K562 (cell line): ENCODE measurements around the gene TACR2. TPM values are rescaled to one million over a fixed set of nuclear protein-coding genes. Genes with fewer than 3 reads are reported as not detected.

Experiments used
- ATAC-seq: fragments of 200-7000 bp; cut with Tn5 transposase; 3 replicates; pipeline ENCODE4 v1.9.1; 2020; ENCODE audit warnings: moderate library complexity
- BruUV-seq: library from RNA; stranded (reverse); fragments of 400-500 nt; replicated peaks from 2 replicates; lab custom pipeline; 2021; lab: Mats Ljungman, UMichigan
- CTCF ChIA-PET: fragments of 300-600 bp; formaldehyde crosslinking; extraction: SDS; loops from one replicate; lab custom pipeline; 2021; ENCODE audit warnings: low intra/inter-chr PET ratio; lab: Yijun Ruan, JAX
- POLR2A ChIA-PET: fragments of 300-600, 350-650 bp; sonication (Branson Sonifier 250); formaldehyde crosslinking; extraction: SDS; loops from one replicate; lab custom pipeline; 2021; ENCODE audit warnings: antibody characterized with exemption, inconsistent platforms; lab: Yijun Ruan, JAX
- DNase-seq, 4 experiments: peaks; one replicate each; pipeline versions ENCODE4 v3.0.0 to v3.0.0-alpha.2; 2011 to 2018; ENCODE audit warnings: low spot score in 3 of 4, mixed read lengths in 3 of 4; ENCODE audit errors: extremely low read depth in 1 of 4
- FAIRE-seq: peaks from 2 replicates; lab custom pipeline; 2011; peaks lifted over from hg19 to GRCh38; lab: Jason Lieb, UNC
- H2AFZ ChIP-seq: 2 replicates; pipeline ENCODE4 v1.6.0; 2011; ENCODE audit warnings: low read depth, low read length, control low read depth, inconsistent platforms
- H3K27ac ChIP-seq: fragments of 200-600 bp; 3 replicates; pipeline ENCODE4 v1.8.0; 2011; ENCODE audit warnings: low read depth, mild to moderate bottlenecking, control low read depth, inconsistent platforms, low read length, moderate library complexity, mixed read lengths; ENCODE audit errors: extremely low read depth
- H3K27me3 ChIP-seq, 2 experiments: fragments of 300-600 bp in 1 of 2; 2 replicates in 1 of 2; 3 replicates in 1 of 2; pipeline versions ENCODE4 v1.6.0 to v1.8.0; 2011; ENCODE audit warnings: inconsistent platforms in 2 of 2, low read length in 2 of 2, mild to moderate bottlenecking in 1 of 2, mixed read lengths in 1 of 2, moderate library complexity in 1 of 2; ENCODE audit not compliant: control insufficient read depth in 2 of 2, insufficient read depth in 2 of 2
- H3K36me3 ChIP-seq: fragments of 300-600 bp; 3 replicates; pipeline ENCODE4 v1.8.0; 2011; ENCODE audit warnings: mild to moderate bottlenecking, low read length, inconsistent platforms; ENCODE audit not compliant: control insufficient read depth, insufficient read depth
- H3K4me1 ChIP-seq, 2 experiments: fragments of 200-600 bp in 1 of 2; replicated peaks in 1 of 2; 2 replicates in 1 of 2; 3 replicates in 1 of 2; pipeline versions ENCODE4 v1.5.1 to v1.8.0; 2011; ENCODE audit warnings: inconsistent platforms in 2 of 2, low read length in 2 of 2, mild to moderate bottlenecking in 1 of 2, mixed read lengths in 1 of 2, moderate library complexity in 1 of 2; ENCODE audit not compliant: control insufficient read depth in 2 of 2, insufficient read depth in 2 of 2
- H3K4me2 ChIP-seq: 2 replicates; pipeline ENCODE4 v1.6.1; 2011; ENCODE audit warnings: low read length, control low read depth, inconsistent platforms, mixed read lengths; ENCODE audit not compliant: insufficient read depth
- H3K4me3 ChIP-seq: fragments of 200-600 bp; sonication (generic), shearing (Covaris generic); 2 replicates; pipeline ENCODE4 v1.5.1; 2016; ENCODE audit warnings: control low read depth, inconsistent platforms
- H3K79me2 ChIP-seq: fragments of 200-600 bp; 3 replicates; pipeline ENCODE4 v1.8.0; 2011; ENCODE audit warnings: low read length, inconsistent platforms; ENCODE audit not compliant: control insufficient read depth, insufficient read depth
- H3K9ac ChIP-seq, 2 experiments: 2 replicates each; pipeline versions ENCODE4 v1.6.0 to v1.6.1; 2011; ENCODE audit warnings: low read depth in 2 of 2, low read length in 2 of 2, control low read depth in 1 of 2, inconsistent platforms in 1 of 2, mild to moderate bottlenecking in 1 of 2, mixed read lengths in 1 of 2; ENCODE audit not compliant: insufficient read depth in 1 of 2
- H3K9me1 ChIP-seq: one replicate; pipeline ENCODE4 v1.6.0; 2011; ENCODE audit warnings: inconsistent platforms, mild to moderate bottlenecking, low read length, moderate library complexity; ENCODE audit not compliant: control insufficient read depth, insufficient read depth
- H3K9me3 ChIP-seq: replicated peaks from 2 replicates; pipeline ENCODE4 v1.5.1; 2011; ENCODE audit warnings: low read depth, low read length, inconsistent platforms; ENCODE audit not compliant: control insufficient read depth, insufficient read depth
- H4K20me1 ChIP-seq: replicated peaks from 2 replicates; pipeline ENCODE4 v1.6.1; 2011; ENCODE audit warnings: low read length, inconsistent platforms, mixed read lengths; ENCODE audit not compliant: control insufficient read depth, insufficient read depth
- FOXP1 ChIP-seq: sonication (generic); formaldehyde crosslinking; IDR thresholded peaks from 2 replicates; pipeline ENCODE4 v1.8.0; 2022; ENCODE audit warnings: mild to moderate bottlenecking, missing genetic modification reagents
- GTF2A2 ChIP-seq: IDR thresholded peaks from 2 replicates; pipeline ENCODE4 v1.6.1; 2016; ENCODE audit warnings: mild to moderate bottlenecking, missing genetic modification characterization, missing compliant biosample characterization
- NELFE ChIP-seq: IDR thresholded peaks from 2 replicates; pipeline ENCODE4 v1.6.1; 2011; ENCODE audit warnings: mild to moderate bottlenecking; ENCODE audit not compliant: insufficient read depth, insufficient read length
- PTTG1 ChIP-seq: fragments of 450-650 bp; IDR thresholded peaks from 2 replicates; pipeline ENCODE4 v1.6.1; 2016; ENCODE audit warnings: low read depth, mild to moderate bottlenecking, missing genetic modification characterization, missing compliant biosample characterization
- YY1 ChIP-seq, 3 experiments: IDR thresholded peaks; 2 replicates each; pipeline ENCODE4 v1.6.1; 2011; ENCODE audit warnings: low read length in 2 of 3, mild to moderate bottlenecking in 2 of 3, moderate library complexity in 2 of 3, borderline replicate concordance in 1 of 3, control low read depth in 1 of 3, low read depth in 1 of 3; ENCODE audit not compliant: insufficient read depth in 3 of 3, insufficient replicate concordance in 2 of 3, control insufficient read depth in 1 of 3, insufficient read length in 1 of 3; ENCODE audit errors: extremely low read depth in 1 of 3
- ZNF23 ChIP-seq: fragments of 250-450 bp; sonication (Bioruptor Pico); IDR thresholded peaks from 2 replicates; pipeline ENCODE4 v1.4.0; 2020; ENCODE audit warnings: mild to moderate bottlenecking
- WGBS: fragments of 100-300 bp; shearing (Covaris generic); methylation state at CpG from one replicate; pipeline ENCODE4 v1.1.6; 2016; ENCODE audit warnings: low coverage, mixed read lengths; ENCODE audit not compliant: insufficient coverage; ENCODE audit errors: missing lambda C conversion rate; 5-methylcytosine and 5-hydroxymethylcytosine counted together
- in situ Hi-C: fragments of 300-500 bp; cut with MboI; formaldehyde crosslinking; loops from 4 replicates; pipeline ENCODE4 v1.15.0; 2018; ENCODE audit warnings: inconsistent platforms, mixed read lengths
- intact Hi-C: fragments of 100-400 bp; cut with micrococcal nuclease; formaldehyde crosslinking; loops from 2 replicates; pipeline ENCODE4 v1.14.2; 2022
- polyA plus RNA-seq, 8 experiments: library from polyadenylated mRNA; depleted of rRNA in 4 of 8; stranded (reverse) in 5 of 8; unstranded in 3 of 8; fragments of >200 nt; fragmentation: Nextera tagmentation in 2 of 8; fragmentation: Illumina TruSeq in 1 of 8; extraction: Ambion mirVana in 2 of 8; extraction: Trizol in 1 of 8; gene quantifications; 2 replicates each; pipeline versions ENCODE4 v1.2.1 to v1.2.3, GENCODE V29; 2011 to 2014; ENCODE audit warnings: inconsistent platforms in 1 of 8, missing spikeins in 1 of 8
- total RNA-seq, 7 experiments: library from RNA; depleted of rRNA in 6 of 7; stranded (reverse); fragments of >200 nt in 6 of 7; fragmentation: Illumina TruSeq in 2 of 7; extraction: Trizol in 2 of 7; gene quantifications; 2 replicates each; pipeline versions ENCODE4 v1.2.1 to v1.2.3, GENCODE V29; 2011 to 2021; ENCODE audit warnings: low replicate concordance in 1 of 7

Gene TACR2
- total and polyA plus RNA-seq, 9 of the 15 experiments (the other 6 are each of a cell fraction or from before 2014, with no cell fraction given): not detected

DNA sequence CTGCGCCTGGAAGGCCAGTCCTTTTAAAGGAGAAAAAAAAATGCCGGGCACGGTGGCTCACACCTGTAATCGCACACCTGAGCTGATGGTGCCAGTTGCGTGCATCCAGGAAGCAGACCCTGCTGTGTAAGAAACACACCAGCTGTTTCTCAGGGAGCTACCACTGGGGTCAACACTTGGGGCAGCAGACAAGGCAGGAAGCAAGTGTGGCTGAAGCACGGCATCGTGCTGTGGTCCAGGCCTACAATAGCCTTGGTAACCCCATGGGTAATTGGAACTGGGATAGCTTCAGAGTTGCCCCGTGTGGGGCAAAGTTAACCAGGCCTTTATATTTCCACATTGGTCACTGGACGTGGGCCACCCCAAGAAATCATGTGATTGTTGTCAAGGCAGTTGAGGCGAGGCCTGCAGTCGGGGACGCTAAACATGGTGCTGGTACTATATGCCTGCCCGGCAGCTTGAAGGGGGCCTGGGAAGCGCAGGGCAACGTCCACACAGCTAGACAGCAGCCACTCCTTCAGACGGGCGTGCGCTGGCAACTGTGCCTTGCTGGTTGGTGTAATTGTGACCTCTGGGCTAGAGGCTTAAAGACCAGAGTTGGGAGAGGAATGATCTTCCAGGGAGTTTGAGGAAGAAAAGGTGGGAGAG is 2.5 kb upstream of the TACR2 start (continued):
- TF ChIP-seq NELFE: no peak
- TF ChIP-seq GTF2A2 (tag): no peak
- TF ChIP-seq PTTG1 (tag): no peak
- TF ChIP-seq, all 486 proteins: peak for 0

GRCh38 chr10:69418052-69418752 is 1.5 kb upstream of the TACR2 start:
- ChIA-PET POLR2A (interaction anchor here (0.7 to 1.2 kb wide), 5 partner anchors 28 to 192 kb away, joined by 3 to 5 read pairs (median 3); no protein-coding TSS in a partner anchor), CTCF (no interaction called here)
- no peaks in the 10 kb centered on the region for H3K79me2 ChIP-seq
- H4K20me1 ChIP-seq: no peaks in the 10 kb centered on the region; the same call in 1 of the 2 replicates
- no TSS peak for BruUV-seq
- H3K4me3 ChIP-seq: no peak overlapping the region
- H3K9me1 ChIP-seq: no peaks in the 10 kb centered on the region
- no peak for DNase-seq
- no peaks in the 10 kb centered on the region for H3K9me3 ChIP-seq
- peaks cover 48 to 77% of the 10 kb centered on the region in 2 experiments for H3K27me3 ChIP-seq
- intact Hi-C loops: no loop called here
- no peak overlapping the region for H2AFZ ChIP-seq
- no peak for ATAC-seq
- no peak for FAIRE-seq
- no peak overlapping the region for H3K4me2 ChIP-seq
- no peak overlapping the region for H3K27ac ChIP-seq
- in situ Hi-C loops: no loop called here
- 15% methylated on average over 8 of the region's 8 CpGs for WGBS
- H3K4me1 ChIP-seq: peaks cover 0 to 15% of the 10 kb centered on the region in 2 experiments; a peak in 3 of 5 replicates
- H3K36me3 ChIP-seq: no peaks in the 10 kb centered on the region
- H3K9ac ChIP-seq: no peak overlapping the region
- TF ChIP-seq ZNF23 (CRISPR knock-in tag) (no peak), FOXP1 (no peak), YY1 (IDR thresholded peaks at IDR 0.05; ENCODE audit: borderline replicate concordance in 1 of 3, control insufficient read depth in 1 of 3, extremely low read depth in 1 of 3, insufficient read depth in 3 of 3, insufficient read length in 1 of 3, insufficient replicate concordance in 2 of 3, low read depth in 1 of 3, low read length in 2 of 3) (no peak)
